Mesendoderm (in vitro differentiated cells): ENCODE results near the gene GAK.

ENCODE experiments used
- DNase-seq: peaks from one replicate; pipeline ENCODE4 v3.0.0; 2013
- H2AK5ac ChIP-seq: 2 replicates; pipeline ENCODE4 v1.6.1; 2013; ENCODE audit warnings: low read length, inconsistent platforms
- H2BK120ac ChIP-seq: 2 replicates; pipeline ENCODE4 v1.6.1; 2013; ENCODE audit warnings: low read depth, mild to moderate bottlenecking, low read length, moderate library complexity, mixed read lengths
- H2BK15ac ChIP-seq: replicated peaks from 2 replicates; pipeline ENCODE4 v1.6.1; 2013; ENCODE audit warnings: low read depth, mild to moderate bottlenecking, moderate library complexity
- H2BK5ac ChIP-seq: 2 replicates; pipeline ENCODE4 v1.6.1; 2013; ENCODE audit warnings: low read length, inconsistent platforms
- H3K18ac ChIP-seq: 2 replicates; pipeline ENCODE4 v1.6.1; 2013; ENCODE audit warnings: mild to moderate bottlenecking, low read length, mixed read lengths
- H3K23ac ChIP-seq: one replicate; pipeline ENCODE4 v1.6.1; 2013; ENCODE audit warnings: low read length
- H3K27ac ChIP-seq: 2 replicates; pipeline ENCODE4 v1.5.1; 2013; ENCODE audit warnings: low read depth, mild to moderate bottlenecking, inconsistent platforms, low read length, moderate library complexity
- H3K27me3 ChIP-seq: 2 replicates; pipeline ENCODE4 v1.6.1; 2013; ENCODE audit warnings: low read length, control low read depth, mild to moderate bottlenecking, inconsistent platforms; ENCODE audit not compliant: insufficient read depth, poor library complexity
- H3K36me3 ChIP-seq: 2 replicates; pipeline ENCODE4 v1.6.1; 2013; ENCODE audit warnings: low read length, inconsistent platforms; ENCODE audit not compliant: control insufficient read depth, insufficient read depth
- H3K4ac ChIP-seq: one replicate; pipeline ENCODE4 v1.6.1; 2013; ENCODE audit warnings: low read depth, mild to moderate bottlenecking, low read length, moderate library complexity
- H3K4me1 ChIP-seq: 2 replicates; pipeline ENCODE4 v1.6.1; 2013; ENCODE audit warnings: low read depth, low read length, inconsistent platforms; ENCODE audit not compliant: control insufficient read depth
- H3K4me2 ChIP-seq: 2 replicates; pipeline ENCODE4 v1.6.1; 2013; ENCODE audit warnings: low read length
- H3K4me3 ChIP-seq: 2 replicates; pipeline ENCODE4 v1.5.1; 2013; ENCODE audit warnings: mild to moderate bottlenecking, low read length
- H3K56ac ChIP-seq: one replicate; pipeline ENCODE4 v1.6.1; 2013; ENCODE audit warnings: low read length
- H3K79me1 ChIP-seq: 2 replicates; pipeline ENCODE4 v1.6.1; 2013; ENCODE audit warnings: low read length, inconsistent platforms
- H3K79me2 ChIP-seq: 2 replicates; pipeline ENCODE4 v1.6.1; 2013; ENCODE audit warnings: mild to moderate bottlenecking, low read length; ENCODE audit not compliant: control insufficient read depth, insufficient read depth
- H3K9ac ChIP-seq: 2 replicates; pipeline ENCODE4 v1.6.1; 2013; ENCODE audit warnings: low read length, inconsistent platforms
- H4K5ac ChIP-seq: one replicate; pipeline ENCODE4 v1.6.1; 2013; ENCODE audit warnings: low read length
- H4K8ac ChIP-seq: one replicate; pipeline ENCODE4 v1.6.1; 2013; ENCODE audit warnings: low read depth, mild to moderate bottlenecking, control low read depth, low read length, moderate library complexity
- WGBS: extraction: QIAGEN DNeasy Blood & Tissue Kit; methylation state at CpG from one replicate; pipeline ENCODE4 v1.1.7; 2013; ENCODE audit warnings: low lambda C conversion rate, missing lambda C conversion rate; ENCODE audit not compliant: insufficient coverage; ENCODE audit errors: extremely low coverage; 5-methylcytosine and 5-hydroxymethylcytosine counted together

The GAK gene

GRCh38 chr4:906339-907102 is 25.6 kb downstream of the GAK start:
- Histone ChIP-seq H3K4me3 (no peak overlapping the region), H2AK5ac (no peak overlapping the region), H2BK5ac (no peak overlapping the region), H3K23ac (no peak overlapping the region), H3K4ac (no peak overlapping the region), H3K27ac (no peak overlapping the region), H3K79me1 (peaks cover 4% of the 10 kb centered on the region), H3K79me2 (no peaks in the 10 kb centered on the region), H2BK15ac (no peak overlapping the region), H4K8ac (no peak overlapping the region), H4K5ac (no peak overlapping the region), H3K56ac (no peak overlapping the region), H3K18ac (no peak overlapping the region), H3K36me3 (no peaks in the 10 kb centered on the region), H3K4me2 (no peak overlapping the region), H3K9ac (no peak overlapping the region), H3K4me1 (peaks cover 1% of the 10 kb centered on the region), H2BK120ac (no peak overlapping the region), H3K27me3 (no peaks in the 10 kb centered on the region)
- DNase-seq: no peak
- WGBS: no CpG with 5 or more reads among the region's 20 CpGs

DNA sequence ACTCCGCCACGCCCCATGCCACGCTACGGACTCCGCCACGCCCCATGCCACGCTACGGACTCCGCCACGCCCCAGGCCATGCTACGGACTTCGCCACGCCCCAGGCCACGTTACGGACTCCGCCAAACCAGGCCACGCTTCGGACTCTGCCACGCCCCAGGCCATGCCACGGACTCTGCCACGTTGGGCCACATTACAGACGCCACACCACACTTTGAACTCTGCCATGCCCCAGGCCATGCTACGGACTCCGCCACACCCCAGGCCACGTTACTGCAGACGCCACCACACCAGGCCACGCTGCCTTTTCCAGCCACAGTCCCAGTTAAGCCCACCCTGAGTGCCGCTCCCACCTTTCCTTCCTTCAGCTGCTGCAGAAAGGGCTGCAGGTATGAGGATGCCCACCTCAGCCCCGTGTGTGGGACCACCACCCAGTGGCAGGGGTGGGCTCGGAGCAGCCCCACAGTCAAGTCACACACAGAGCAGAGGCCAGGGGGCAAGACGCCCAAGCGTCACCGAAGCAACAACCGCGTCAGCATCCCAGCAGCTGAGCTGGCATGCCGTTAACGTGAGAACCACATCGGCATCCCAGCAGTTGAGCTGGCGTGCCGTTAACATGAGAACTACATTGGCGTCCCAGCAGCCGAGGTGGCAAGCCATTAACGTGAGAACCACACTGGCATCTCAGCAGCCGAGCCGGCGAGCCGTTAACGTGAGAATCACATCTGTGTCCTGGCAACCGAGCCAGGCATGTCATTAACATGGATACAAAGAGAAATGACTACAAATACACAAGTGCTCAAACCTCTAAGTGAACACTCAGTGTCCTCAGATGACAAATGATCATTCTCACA is 26.4 kb downstream of the GAK start:
- peaks cover 4% of the 10 kb centered on the region for H3K79me1 ChIP-seq
- H2AK5ac ChIP-seq: no peak overlapping the region
- no peak overlapping the region for H3K56ac ChIP-seq
- H2BK15ac ChIP-seq: no peak overlapping the region
- H3K27me3 ChIP-seq: no peaks in the 10 kb centered on the region
- peaks cover 1% of the 10 kb centered on the region for H3K4me1 ChIP-seq
- no peak overlapping the region for H2BK5ac ChIP-seq
- H3K18ac ChIP-seq: no peak overlapping the region
- no peak overlapping the region for H2BK120ac ChIP-seq
- DNase-seq: no peak
- H3K36me3 ChIP-seq: no peaks in the 10 kb centered on the region
- H3K9ac ChIP-seq: no peak overlapping the region
- H3K4me3 ChIP-seq: no peak overlapping the region
- no peak overlapping the region for H4K8ac ChIP-seq
- WGBS: no CpG with 5 or more reads among the region's 49 CpGs
- no peak overlapping the region for H3K4ac ChIP-seq
- no peaks in the 10 kb centered on the region for H3K79me2 ChIP-seq
- H3K4me2 ChIP-seq: no peak overlapping the region
- no peak overlapping the region for H3K27ac ChIP-seq
- H4K5ac ChIP-seq: no peak overlapping the region
- no peak overlapping the region for H3K23ac ChIP-seq

- Histone ChIP-seq H3K36me3 (no peaks in the 10 kb centered on the region), H2BK120ac (no peak overlapping the region), H3K4me1 (peaks cover 1% of the 10 kb centered on the region), H3K4me2 (no peak overlapping the region), H3K4me3 (no peak overlapping the region), H3K23ac (peak overlapping the region; percentile 80), H4K8ac (no peak overlapping the region), H3K27ac (no peak overlapping the region), H3K56ac (peak overlapping the region; percentile 49), H4K5ac (no peak overlapping the region), H3K18ac (no peak overlapping the region), H3K9ac (peak overlapping the region; percentile 36), H3K79me1 (peaks cover 6% of the 10 kb centered on the region), H2BK5ac (no peak overlapping the region), H3K79me2 (no peaks in the 10 kb centered on the region), H3K4ac (no peak overlapping the region), H2BK15ac (no peak overlapping the region), H2AK5ac (no peak overlapping the region), H3K27me3 (no peaks in the 10 kb centered on the region)
- no CpG with 5 or more reads among the region's 42 CpGs for WGBS
- peak; percentile 28 for DNase-seq
Measured at GRCh38 chr4:903066-904046, 28.8 kb downstream of the GAK start.

GRCh38 chr4:901192-901910 is 30.8 kb downstream of the GAK start:
- H3K79me2 ChIP-seq: no peaks in the 10 kb centered on the region
- peaks cover 4% of the 10 kb centered on the region for H3K79me1 ChIP-seq
- no peak overlapping the region for H4K8ac ChIP-seq
- H2BK120ac ChIP-seq: no peak overlapping the region
- H3K27me3 ChIP-seq: no peaks in the 10 kb centered on the region
- H3K4me2 ChIP-seq: no peak overlapping the region
- H3K56ac ChIP-seq: no peak overlapping the region
- no peak overlapping the region for H3K4ac ChIP-seq
- H3K27ac ChIP-seq: no peak overlapping the region
- WGBS: no CpG with 5 or more reads among the region's 28 CpGs
- DNase-seq: no peak
- no peaks in the 10 kb centered on the region for H3K36me3 ChIP-seq
- H3K4me1 ChIP-seq: peaks cover 1% of the 10 kb centered on the region
- no peak overlapping the region for H3K18ac ChIP-seq
- H2BK5ac ChIP-seq: no peak overlapping the region
- no peak overlapping the region for H3K4me3 ChIP-seq
- no peak overlapping the region for H4K5ac ChIP-seq
- H2AK5ac ChIP-seq: no peak overlapping the region
- no peak overlapping the region for H2BK15ac ChIP-seq
- H3K23ac ChIP-seq: peak overlapping the region; percentile 15
- H3K9ac ChIP-seq: no peak overlapping the region

GRCh38 chr4:900721-901120 is 31.4 kb downstream of the GAK start:
- no peaks in the 10 kb centered on the region for H3K36me3 ChIP-seq
- no peak overlapping the region for H2AK5ac ChIP-seq
- no peak overlapping the region for H4K5ac ChIP-seq
- no peak overlapping the region for H4K8ac ChIP-seq
- H3K4me3 ChIP-seq: no peak overlapping the region
- H3K27ac ChIP-seq: no peak overlapping the region
- no peak overlapping the region for H3K9ac ChIP-seq
- no peak overlapping the region for H2BK5ac ChIP-seq
- H3K4me1 ChIP-seq: peaks cover 1% of the 10 kb centered on the region
- no peak overlapping the region for H2BK15ac ChIP-seq
- peaks cover 4% of the 10 kb centered on the region for H3K79me1 ChIP-seq
- H2BK120ac ChIP-seq: no peak overlapping the region
- no peak overlapping the region for H3K18ac ChIP-seq
- H3K79me2 ChIP-seq: no peaks in the 10 kb centered on the region
- no peaks in the 10 kb centered on the region for H3K27me3 ChIP-seq
- no peak for DNase-seq
- no peak overlapping the region for H3K56ac ChIP-seq
- no peak overlapping the region for H3K4ac ChIP-seq
- no CpG with 5 or more reads among the region's 6 CpGs for WGBS
- H3K23ac ChIP-seq: no peak overlapping the region
- no peak overlapping the region for H3K4me2 ChIP-seq
